Prostate gland (tissue), 2 donors: ENCODE measurements around the gene CLASRP. TPM values are rescaled to one million over a fixed set of nuclear protein-coding genes. Genes with fewer than 3 reads are reported as not detected.
A peak's percentile ranks its signal among the peaks of the same experiment; 100 is the strongest.

ENCODE experiments used
- DNase-seq: peaks from one replicate; pipeline ENCODE4 v3.0.0-alpha.2; 2019; ENCODE audit warnings: low spot score
- H3K27ac ChIP-seq, 2 donors: fragments of 200-600 bp; sonication (generic); 2 replicates each; pipeline ENCODE4 v1.5.1; 2017 to 2019
- H3K27me3 ChIP-seq: fragments of 200-600 bp; sonication (generic); replicated peaks from 2 replicates; pipeline ENCODE4 v1.5.1; 2019; ENCODE audit not compliant: insufficient read depth
- H3K36me3 ChIP-seq, 2 donors: fragments of 200-600 bp; sonication (generic); 1 replicate in 1 of 2; 2 replicates in 1 of 2; pipeline versions ENCODE4 v1.5.1 to v1.8.1; 2017 to 2019
- H3K4me1 ChIP-seq: fragments of 200-600 bp; sonication (generic); replicated peaks from 2 replicates; pipeline ENCODE4 v1.5.1; 2019
- H3K4me3 ChIP-seq, 2 donors: fragments of 200-600 bp; sonication (generic); 2 replicates each; pipeline ENCODE4 v1.5.1; 2017 to 2019
- H3K9me3 ChIP-seq: fragments of 200-600 bp; sonication (generic); 2 replicates; pipeline ENCODE4 v1.5.1; 2017
- POLR2A ChIP-seq: fragments of 450-650 bp; IDR thresholded peaks from one replicate; pipeline ENCODE4 v1.6.1; 2016; ENCODE audit warnings: antibody characterized with exemption, mild to moderate bottlenecking
- POLR2AphosphoS5 ChIP-seq: sonication (generic); formaldehyde crosslinking; IDR thresholded peaks from one replicate; pipeline ENCODE4 v1.6.1; 2017; ENCODE audit warnings: antibody characterized with exemption
- WGBS: methylation state at CpG from one replicate; pipeline ENCODE4 v1.1.5; 2018; 5-methylcytosine and 5-hydroxymethylcytosine counted together
- intact Hi-C: fragments of 100-400 bp; cut with DNase I; formaldehyde crosslinking; loops from one replicate; pipeline ENCODE4 v1.14.2; 2022
- total RNA-seq, 2 donors: library from RNA; depleted of rRNA; stranded (reverse); fragments of >200 nt; gene quantifications; one replicate each; pipeline ENCODE4 v1.1.0, GENCODE V29; 2016
- TF ChIP-seq, protein P1 (sequence below), 4 experiments: fragments of 200-600 bp in 2 of 4; fragments of 450-650 bp in 2 of 4; sonication (generic) in 2 of 4; IDR thresholded peaks; 1 replicate in 3 of 4; 2 replicates in 1 of 4; pipeline ENCODE4 v1.5.1; 2016 to 2019; ENCODE audit warnings: antibody characterized with exemption in 4 of 4, mild to moderate bottlenecking in 2 of 4, moderate library complexity in 2 of 4

CLASRP gene
- total RNA-seq, 2 donors from 2014 or later = 97.8 to 162 TPM

DNA sequence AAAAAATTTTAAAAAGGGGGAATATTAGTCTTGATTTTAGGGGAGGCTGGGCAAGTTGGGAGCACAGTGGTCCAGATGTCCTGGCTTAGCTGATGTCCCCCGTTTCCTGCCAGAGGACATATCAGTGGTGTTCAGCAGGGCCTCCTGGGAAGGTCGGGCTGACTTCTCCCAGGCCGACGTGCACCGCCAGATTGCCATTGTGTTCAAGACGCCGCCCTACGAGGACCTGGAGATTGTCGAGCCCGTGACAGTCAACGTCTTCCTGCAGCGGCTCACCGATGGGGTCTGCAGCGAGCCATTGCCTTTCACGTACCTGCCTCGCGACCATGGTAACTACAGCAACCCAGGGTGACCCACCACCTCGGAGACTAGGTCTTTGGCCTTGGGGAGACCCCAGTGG lies 6.4 kb upstream of the CLASRP start:
- Histone ChIP-seq H3K27ac (no peak overlapping the region), H3K9me3 (no peaks in the 10 kb centered on the region), H3K4me1 (no peaks in the 10 kb centered on the region), H3K36me3 (no peaks in the 10 kb centered on the region), H3K27me3 (no peaks in the 10 kb centered on the region), H3K4me3 (no peak overlapping the region)
- no peak for DNase-seq
- intact Hi-C loops = no loop called here
- 87% methylated on average over 18 of the region's 18 CpGs for WGBS
- TF ChIP-seq POLR2A (no peak), POLR2AphosphoS5 (no peak)
- TF ChIP-seq, protein P1, sequence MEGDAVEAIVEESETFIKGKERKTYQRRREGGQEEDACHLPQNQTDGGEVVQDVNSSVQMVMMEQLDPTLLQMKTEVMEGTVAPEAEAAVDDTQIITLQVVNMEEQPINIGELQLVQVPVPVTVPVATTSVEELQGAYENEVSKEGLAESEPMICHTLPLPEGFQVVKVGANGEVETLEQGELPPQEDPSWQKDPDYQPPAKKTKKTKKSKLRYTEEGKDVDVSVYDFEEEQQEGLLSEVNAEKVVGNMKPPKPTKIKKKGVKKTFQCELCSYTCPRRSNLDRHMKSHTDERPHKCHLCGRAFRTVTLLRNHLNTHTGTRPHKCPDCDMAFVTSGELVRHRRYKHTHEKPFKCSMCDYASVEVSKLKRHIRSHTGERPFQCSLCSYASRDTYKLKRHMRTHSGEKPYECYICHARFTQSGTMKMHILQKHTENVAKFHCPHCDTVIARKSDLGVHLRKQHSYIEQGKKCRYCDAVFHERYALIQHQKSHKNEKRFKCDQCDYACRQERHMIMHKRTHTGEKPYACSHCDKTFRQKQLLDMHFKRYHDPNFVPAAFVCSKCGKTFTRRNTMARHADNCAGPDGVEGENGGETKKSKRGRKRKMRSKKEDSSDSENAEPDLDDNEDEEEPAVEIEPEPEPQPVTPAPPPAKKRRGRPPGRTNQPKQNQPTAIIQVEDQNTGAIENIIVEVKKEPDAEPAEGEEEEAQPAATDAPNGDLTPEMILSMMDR (IDR thresholded peaks at IDR 0.05) = no peak

DNA sequence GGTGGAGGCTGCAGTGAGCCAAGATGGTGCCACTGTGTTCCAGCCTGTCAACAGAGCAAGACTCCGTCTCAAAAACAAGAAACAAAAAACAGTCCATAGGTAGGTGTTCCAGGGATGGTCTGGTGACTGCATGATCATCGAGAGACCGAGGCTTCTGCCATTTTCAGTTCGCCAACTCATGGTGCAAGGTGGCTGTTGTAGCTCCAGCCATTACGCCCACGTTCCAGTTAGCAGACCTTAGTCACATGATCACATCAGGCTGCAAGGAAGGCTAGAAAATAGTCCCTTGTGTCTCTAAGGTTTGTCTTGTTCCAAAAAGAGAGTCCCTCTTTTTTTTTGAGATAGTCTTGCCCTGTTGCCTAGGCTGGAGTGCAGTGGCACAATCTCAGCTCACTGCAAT lies 3.1 kb upstream of the CLASRP start:
- Histone ChIP-seq H3K36me3 (no peaks in the 10 kb centered on the region), H3K27me3 (no peaks in the 10 kb centered on the region), H3K4me1 (peaks cover 7% of the 10 kb centered on the region), H3K4me3 (no peak overlapping the region), H3K9me3 (no peaks in the 10 kb centered on the region), H3K27ac (no peak overlapping the region)
- 99% methylated on average over 6 of the region's 6 CpGs for whole genome bisulfite sequencing
- no peak for DNase-seq
- no peak for TF ChIP-seq POLR2A
- TF ChIP-seq, protein P1 (IDR thresholded peaks at IDR 0.05) = no peak
- intact Hi-C loops = no loop called here

DNA sequence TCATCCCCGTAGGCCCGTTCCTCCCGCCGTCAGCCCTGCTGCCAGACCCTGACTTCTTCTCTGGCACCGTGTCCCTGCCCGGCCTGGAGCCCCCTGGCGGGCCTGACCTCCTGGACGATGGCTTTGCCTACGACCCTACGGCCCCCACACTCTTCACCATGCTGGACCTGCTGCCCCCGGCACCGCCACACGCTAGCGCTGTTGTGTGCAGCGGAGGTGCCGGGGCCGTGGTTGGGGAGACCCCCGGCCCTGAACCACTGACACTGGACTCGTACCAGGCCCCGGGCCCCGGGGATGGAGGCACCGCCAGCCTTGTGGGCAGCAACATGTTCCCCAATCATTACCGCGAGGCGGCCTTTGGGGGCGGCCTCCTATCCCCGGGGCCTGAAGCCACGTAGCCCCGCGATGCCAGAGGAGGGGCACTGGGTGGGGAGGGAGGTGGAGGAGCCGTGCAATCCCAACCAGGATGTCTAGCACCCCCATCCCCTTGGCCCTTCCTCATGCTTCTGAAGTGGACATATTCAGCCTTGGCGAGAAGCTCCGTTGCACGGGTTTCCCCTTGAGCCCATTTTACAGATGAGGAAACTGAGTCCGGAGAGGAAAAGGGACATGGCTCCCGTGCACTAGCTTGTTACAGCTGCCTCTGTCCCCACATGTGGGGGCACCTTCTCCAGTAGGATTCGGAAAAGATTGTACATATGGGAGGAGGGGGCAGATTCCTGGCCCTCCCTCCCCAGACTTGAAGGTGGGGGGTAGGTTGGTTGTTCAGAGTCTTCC lies 1.3 kb upstream of the CLASRP start:
- no peak for TF ChIP-seq POLR2AphosphoS5
- TF ChIP-seq, protein P1 (IDR thresholded peaks at IDR 0.05) = no peak
- TF ChIP-seq POLR2A = no peak
- Histone ChIP-seq H3K27ac (no peak overlapping the region), H3K4me1 (peaks cover 10% of the 10 kb centered on the region), H3K27me3 (no peaks in the 10 kb centered on the region), H3K4me3 (no peak overlapping the region), H3K9me3 (no peaks in the 10 kb centered on the region), H3K36me3 (no peaks in the 10 kb centered on the region)
- DNase-seq = no peak
- intact Hi-C loops = no loop called here
- 89% methylated on average over 37 of the region's 37 CpGs for WGBS

DNA sequence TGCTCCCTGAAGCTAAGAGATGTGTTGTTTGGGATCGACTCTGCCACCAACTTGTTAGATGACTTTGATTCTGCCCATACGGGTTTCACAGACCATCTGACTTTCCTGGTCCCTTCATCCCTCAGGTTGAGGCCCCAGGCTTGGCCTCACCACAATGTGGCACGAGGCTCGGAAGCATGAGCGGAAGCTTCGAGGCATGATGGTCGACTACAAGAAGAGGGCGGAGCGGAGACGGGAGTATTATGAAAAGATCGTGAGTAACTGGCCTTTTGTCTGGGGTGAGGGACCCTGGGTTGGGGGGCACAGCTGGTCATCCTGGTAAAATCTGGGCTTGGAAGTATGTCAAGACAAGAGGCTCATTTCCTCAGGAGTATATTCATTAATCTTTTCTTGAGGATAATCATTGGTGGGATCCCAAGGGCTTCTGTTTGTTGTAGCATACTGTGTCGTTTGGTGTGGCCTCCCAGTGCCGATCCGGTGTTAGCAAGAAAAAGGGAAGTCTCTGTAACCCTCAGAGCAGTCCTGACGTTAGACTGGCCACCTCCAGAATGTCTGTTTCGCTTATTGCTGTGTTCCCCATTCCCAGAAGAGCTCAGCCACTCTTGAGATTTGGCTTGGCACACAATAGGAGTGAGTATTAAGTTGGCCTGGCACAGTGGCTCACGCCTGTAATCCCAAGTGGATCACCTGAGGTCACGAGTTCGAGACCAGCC lies 1.4 kb downstream of the CLASRP start:
- intact Hi-C loops = no loop called here
- H3K4me1 ChIP-seq = peaks cover 10% of the 10 kb centered on the region
- H3K9me3 ChIP-seq = no peaks in the 10 kb centered on the region
- peak overlapping the region in 1 of 2 donors; percentile 90 for H3K27ac ChIP-seq
- H3K27me3 ChIP-seq = no peaks in the 10 kb centered on the region
- TF ChIP-seq POLR2AphosphoS5 (no peak), POLR2A (no peak)
- TF ChIP-seq, protein P1 (IDR thresholded peaks at IDR 0.05) = no peak
- H3K36me3 ChIP-seq = no peaks in the 10 kb centered on the region
- no peak for DNase-seq
- H3K4me3 ChIP-seq = peak overlapping the region; percentile 76 to 90
- 75% methylated on average over 19 of the region's 19 CpGs for WGBS
